GM18868 (cell line): ENCODE results near the gene ARHGAP42.
A peak's percentile ranks its signal among the peaks of the same experiment; 100 is the strongest.
"Not testable (repeated sequence)": the region's sequence is repeated elsewhere in the genome, so short reads cannot be mapped to it uniquely, and the experiment has no call there.

Experiments
- ATAC-seq: cut with Tn5 transposase; IDR thresholded peaks from one replicate; pipeline ENCODE4 v1.9.1; 2021; ENCODE audit warnings: mild to moderate bottlenecking, moderate library complexity; ENCODE audit not compliant: unreplicated experiment

ARHGAP42 gene

GRCh38 chr11:100863080-100863581 is 176.0 kb downstream of the ARHGAP42 start:
- peak; percentile 75 for ATAC-seq

- no peak for ATAC-seq
Observed at GRCh38 chr11:100865443-100866065, 178.5 kb downstream of the ARHGAP42 start.

GRCh38 chr11:100866453-100866852 is 179.4 kb downstream of the ARHGAP42 start:
- peak; percentile 64 for ATAC-seq

GRCh38 chr11:100867606-100868005 is 180.5 kb downstream of the ARHGAP42 start:
- ATAC-seq, result no peak

- no peak for ATAC-seq
Observed at GRCh38 chr11:100869328-100869727, 182.2 kb downstream of the ARHGAP42 start.

- ATAC-seq, result no peak
Observed at GRCh38 chr11:100870138-100870537, 183.1 kb downstream of the ARHGAP42 start.

- no peak for ATAC-seq
Observed at GRCh38 chr11:100872951-100873740, 186.1 kb downstream of the ARHGAP42 start.

- no peak for ATAC-seq
Observed at GRCh38 chr11:100874203-100874602, 187.1 kb downstream of the ARHGAP42 start.

- ATAC-seq, result no peak
Observed at GRCh38 chr11:100875521-100875869, 188.4 kb downstream of the ARHGAP42 start.

- peak; percentile 92 for ATAC-seq
Observed at GRCh38 chr11:100876815-100877520, 189.9 kb downstream of the ARHGAP42 start.

- ATAC-seq, result no peak
Observed at GRCh38 chr11:100878474-100878873, 191.4 kb downstream of the ARHGAP42 start.

GRCh38 chr11:100882957-100883356 is 195.9 kb downstream of the ARHGAP42 start:
- ATAC-seq, result no peak

- ATAC-seq, result no peak
Observed at GRCh38 chr11:100883830-100884229, 196.7 kb downstream of the ARHGAP42 start.

GRCh38 chr11:100887659-100888058 is 200.6 kb downstream of the ARHGAP42 start:
- ATAC-seq, result no peak

GRCh38 chr11:100888836-100889235 is 201.7 kb downstream of the ARHGAP42 start:
- no peak for ATAC-seq

- ATAC-seq, result no peak
Observed at GRCh38 chr11:100889758-100890157, 202.7 kb downstream of the ARHGAP42 start.

- no peak for ATAC-seq
Observed at GRCh38 chr11:100890789-100891188, 203.7 kb downstream of the ARHGAP42 start.

- no peak for ATAC-seq
Observed at GRCh38 chr11:100892886-100893285, 205.8 kb downstream of the ARHGAP42 start.

GRCh38 chr11:100895449-100895848 is 208.4 kb downstream of the ARHGAP42 start:
- no peak for ATAC-seq

- not testable (repeated sequence) for ATAC-seq
Observed at GRCh38 chr11:100895976-100896375, 208.9 kb downstream of the ARHGAP42 start.

GRCh38 chr11:100901471-100901870 is 214.4 kb downstream of the ARHGAP42 start:
- not testable (repeated sequence) for ATAC-seq
